ENCODE measurements around the gene KRT79. TPM values are rescaled to one million over a fixed set of nuclear protein-coding genes. Genes with fewer than 3 reads are reported as not detected.

The KRT79 gene
- total and polyA plus RNA-seq, 2 of the 8 experiments (the other 6 are each of a cell fraction or from before 2014, with no cell fraction given): not detected

GRCh38 chr12:52797529-52797894 lies 36.6 kb downstream of the KRT79 start:
- H2BK15ac ChIP-seq (ENCODE audit: low read length): no peak overlapping the region
- no peaks in the 10 kb centered on the region; a peak in 1 of 4 replicates for H3K9me3 ChIP-seq (ENCODE audit: insufficient read depth in 2 of 2, low read depth in 1 of 2, low read length in 1 of 2)
- H3K79me2 ChIP-seq (ENCODE audit: control insufficient read depth in 1 of 2, insufficient read depth in 2 of 2, low read length in 2 of 2): no peaks in the 10 kb centered on the region
- DNase-seq (ENCODE audit: low read depth in 1 of 2, low spot score in 2 of 2): no peak
- H4K8ac ChIP-seq (ENCODE audit: extremely low read depth, insufficient read depth, low read length): no peak overlapping the region
- no peak overlapping the region for H3K14ac ChIP-seq (ENCODE audit: insufficient read length)
- H3K79me1 ChIP-seq (ENCODE audit: low read depth, low read length): no peaks in the 10 kb centered on the region
- H3K4ac ChIP-seq (replicated peaks; ENCODE audit: insufficient read length, low read depth, low read length): no peak overlapping the region
- no peak overlapping the region for H2BK5ac ChIP-seq (ENCODE audit: low read depth, low read length)
- H3K9ac ChIP-seq (replicated peaks in 1 of 4; ENCODE audit: extremely low read depth in 1 of 4, low read depth in 3 of 4, low read length in 3 of 4): no peak overlapping the region
- H3K4me1 ChIP-seq (replicated peaks in 1 of 4; ENCODE audit: control insufficient read depth in 3 of 4, insufficient read depth in 4 of 4, low read length in 3 of 4): peaks cover 0 to 11% (median 2%) of the 10 kb centered on the region in 4 experiments; a peak in 3 of 7 replicates
- H3K4me3 ChIP-seq (ENCODE audit: extremely low read depth in 1 of 4, insufficient read depth in 2 of 4, low read depth in 3 of 4, low read length in 4 of 4): no peak overlapping the region
- H2BK12ac ChIP-seq (ENCODE audit: low read depth, low read length): no peak overlapping the region
- no peak overlapping the region for H3K27ac ChIP-seq (ENCODE audit: low read depth, low read length)
- H3K23me2 ChIP-seq (ENCODE audit: low read depth, low read length): no peaks in the 10 kb centered on the region
- H2AFZ ChIP-seq (ENCODE audit: low read length): no peak overlapping the region
- no peak overlapping the region for H3K56ac ChIP-seq (replicated peaks; ENCODE audit: insufficient read length, low read depth, low read length)
- H3K36me3 ChIP-seq (ENCODE audit: control insufficient read depth in 2 of 4, insufficient read depth in 4 of 4, low read length in 3 of 4): no peaks in the 10 kb centered on the region
- H4K5ac ChIP-seq (ENCODE audit: insufficient read length, low read depth, low read length): no peak overlapping the region
- H3K4me2 ChIP-seq (ENCODE audit: insufficient read depth in 1 of 2, low read depth in 2 of 2, low read length in 2 of 2): no peak overlapping the region
- TF ChIP-seq NRF1 (IDR thresholded peaks at IDR 0.05; ENCODE audit: low read depth, low read length) (no peak), KDM5A (IDR thresholded peaks at IDR 0.05; ENCODE audit: low read length) (no peak), SUZ12 (IDR thresholded peaks at IDR 0.05; ENCODE audit: low read length) (no peak), POU5F1 (IDR thresholded peaks at IDR 0.05; ENCODE audit: low read depth, low read length) (no peak), YY1 (IDR thresholded peaks at IDR 0.05; ENCODE audit: low read depth, low read length) (no peak), CHD2 (IDR thresholded peaks at IDR 0.05; ENCODE audit: low read length) (no peak), CBX5 (IDR thresholded peaks at IDR 0.05; ENCODE audit: low read depth, low read length) (no peak), BRCA1 (IDR thresholded peaks at IDR 0.05; ENCODE audit: low read depth, low read length) (no peak)
- no peak overlapping the region for H2AK5ac ChIP-seq (ENCODE audit: low read depth, low read length)
- H4K20me1 ChIP-seq (replicated peaks in 1 of 2; ENCODE audit: control insufficient read depth in 1 of 2, insufficient read depth in 2 of 2, low read length in 2 of 2): no peaks in the 10 kb centered on the region
- no peak overlapping the region for H3K18ac ChIP-seq (ENCODE audit: extremely low read depth, low read length)
- no peak overlapping the region for H2BK120ac ChIP-seq (replicated peaks; ENCODE audit: low read depth, low read length)
- FAIRE-seq: no peak
- H3K27me3 ChIP-seq (replicated peaks in 1 of 4; ENCODE audit: control insufficient read depth in 3 of 4, extremely low read depth in 1 of 4, insufficient read depth in 3 of 4, low read length in 3 of 4): no peaks in the 10 kb centered on the region
- POLR2A ChIA-PET (ENCODE audit: partially characterized antibody): interaction anchor here (1.2 kb wide), 1 partner anchor 18 kb away, joined by 3 read pairs; no protein-coding TSS in a partner anchor
- H4K91ac ChIP-seq (replicated peaks; ENCODE audit: insufficient read length, low read length): no peak overlapping the region
- H3K23ac ChIP-seq (ENCODE audit: insufficient read length): no peak overlapping the region
- CTCF ChIA-PET (ENCODE audit: partially characterized antibody): interaction anchor here (0.8 to 2.1 kb wide), 5 partner anchors 16 to 402 kb away, joined by 3 to 4 read pairs (median 3); no protein-coding TSS in a partner anchor
- H2BK20ac ChIP-seq (ENCODE audit: low read length): no peak overlapping the region

All from H1 (cell line).